ENCODE data around the gene PTPRE.
A peak's percentile ranks its signal among the peaks of the same experiment; 100 is the strongest.

The PTPRE gene

GRCh38 chr10:128083191-128083895, 176.4 kb downstream of the PTPRE start:
- TF ChIP-seq, protein P1, sequence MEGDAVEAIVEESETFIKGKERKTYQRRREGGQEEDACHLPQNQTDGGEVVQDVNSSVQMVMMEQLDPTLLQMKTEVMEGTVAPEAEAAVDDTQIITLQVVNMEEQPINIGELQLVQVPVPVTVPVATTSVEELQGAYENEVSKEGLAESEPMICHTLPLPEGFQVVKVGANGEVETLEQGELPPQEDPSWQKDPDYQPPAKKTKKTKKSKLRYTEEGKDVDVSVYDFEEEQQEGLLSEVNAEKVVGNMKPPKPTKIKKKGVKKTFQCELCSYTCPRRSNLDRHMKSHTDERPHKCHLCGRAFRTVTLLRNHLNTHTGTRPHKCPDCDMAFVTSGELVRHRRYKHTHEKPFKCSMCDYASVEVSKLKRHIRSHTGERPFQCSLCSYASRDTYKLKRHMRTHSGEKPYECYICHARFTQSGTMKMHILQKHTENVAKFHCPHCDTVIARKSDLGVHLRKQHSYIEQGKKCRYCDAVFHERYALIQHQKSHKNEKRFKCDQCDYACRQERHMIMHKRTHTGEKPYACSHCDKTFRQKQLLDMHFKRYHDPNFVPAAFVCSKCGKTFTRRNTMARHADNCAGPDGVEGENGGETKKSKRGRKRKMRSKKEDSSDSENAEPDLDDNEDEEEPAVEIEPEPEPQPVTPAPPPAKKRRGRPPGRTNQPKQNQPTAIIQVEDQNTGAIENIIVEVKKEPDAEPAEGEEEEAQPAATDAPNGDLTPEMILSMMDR (IDR thresholded peaks at IDR 0.05; ENCODE audit: poor library complexity, severe bottlenecking), result no peak
- DNase-seq (ENCODE audit: low spot score), result no peak
- H3K27me3 ChIP-seq (ENCODE audit: insufficient read depth, poor library complexity, severe bottlenecking), result no peaks in the 10 kb centered on the region
- no peak for ATAC-seq (ENCODE audit: low read depth)
- no peaks in the 10 kb centered on the region for H3K9me3 ChIP-seq (ENCODE audit: severe bottlenecking)
- H3K4me3 ChIP-seq (ENCODE audit: severe bottlenecking), result no peak overlapping the region
- no peaks in the 10 kb centered on the region for H3K4me1 ChIP-seq (ENCODE audit: insufficient read depth, poor library complexity, severe bottlenecking)
- peaks cover 25% of the 10 kb centered on the region for H3K36me3 ChIP-seq (ENCODE audit: low read depth)
- H3K27ac ChIP-seq (ENCODE audit: poor library complexity, severe bottlenecking), result no peak overlapping the region

DNA sequence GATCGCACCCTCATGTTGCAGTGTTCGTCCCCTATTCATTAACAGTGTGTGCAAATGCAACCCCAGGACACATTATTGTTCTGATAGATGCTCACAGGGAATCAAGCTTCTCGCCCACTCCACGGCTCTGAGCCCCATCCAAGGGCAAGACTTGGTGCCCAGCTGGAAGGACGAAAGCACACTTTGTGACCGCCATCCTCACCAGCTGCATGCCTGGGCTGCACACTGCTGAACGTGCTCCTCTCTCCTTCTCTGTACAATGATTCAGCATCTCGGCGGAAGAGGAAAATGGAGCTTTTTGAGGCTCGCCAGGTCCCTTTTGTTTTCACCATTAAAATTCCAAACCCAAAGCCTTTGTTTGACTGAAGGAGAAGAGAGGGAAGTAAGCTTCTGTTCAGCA, 177.5 kb downstream of the PTPRE start:
- Histone ChIP-seq H3K9me3 (ENCODE audit: severe bottlenecking) (no peaks in the 10 kb centered on the region), H3K4me3 (ENCODE audit: severe bottlenecking) (no peak overlapping the region), H3K27ac (ENCODE audit: poor library complexity, severe bottlenecking) (no peak overlapping the region), H3K4me1 (ENCODE audit: insufficient read depth, poor library complexity, severe bottlenecking) (no peaks in the 10 kb centered on the region), H3K36me3 (ENCODE audit: low read depth) (peaks cover 16% of the 10 kb centered on the region), H3K27me3 (ENCODE audit: insufficient read depth, poor library complexity, severe bottlenecking) (no peaks in the 10 kb centered on the region)
- TF ChIP-seq, protein P1 (IDR thresholded peaks at IDR 0.05; ENCODE audit: poor library complexity, severe bottlenecking), result no peak
- DNase-seq (ENCODE audit: low spot score) (no peak), ATAC-seq (ENCODE audit: low read depth) (no peak)

GRCh38 chr10:128084991-128085390, 178.1 kb downstream of the PTPRE start:
- Histone ChIP-seq H3K36me3 (ENCODE audit: low read depth) (peaks cover 10% of the 10 kb centered on the region), H3K4me1 (ENCODE audit: insufficient read depth, poor library complexity, severe bottlenecking) (no peaks in the 10 kb centered on the region), H3K9me3 (ENCODE audit: severe bottlenecking) (no peaks in the 10 kb centered on the region), H3K27ac (ENCODE audit: poor library complexity, severe bottlenecking) (no peak overlapping the region), H3K4me3 (ENCODE audit: severe bottlenecking) (no peak overlapping the region), H3K27me3 (ENCODE audit: insufficient read depth, poor library complexity, severe bottlenecking) (no peaks in the 10 kb centered on the region)
- ATAC-seq (ENCODE audit: low read depth) (no peak), DNase-seq (ENCODE audit: low spot score) (no peak)
- TF ChIP-seq, protein P1 (IDR thresholded peaks at IDR 0.05; ENCODE audit: poor library complexity, severe bottlenecking), result no peak

GRCh38 chr10:128086003-128086863, 179.3 kb downstream of the PTPRE start:
- Histone ChIP-seq H3K4me1 (ENCODE audit: insufficient read depth, poor library complexity, severe bottlenecking) (no peaks in the 10 kb centered on the region), H3K36me3 (ENCODE audit: low read depth) (peaks cover 9% of the 10 kb centered on the region), H3K27ac (ENCODE audit: poor library complexity, severe bottlenecking) (no peak overlapping the region), H3K9me3 (ENCODE audit: severe bottlenecking) (no peaks in the 10 kb centered on the region), H3K27me3 (ENCODE audit: insufficient read depth, poor library complexity, severe bottlenecking) (no peaks in the 10 kb centered on the region), H3K4me3 (ENCODE audit: severe bottlenecking) (no peak overlapping the region)
- peak; percentile 50 for ATAC-seq (ENCODE audit: low read depth)
- TF ChIP-seq, protein P1 (IDR thresholded peaks at IDR 0.05; ENCODE audit: poor library complexity, severe bottlenecking), result no peak
- DNase-seq (ENCODE audit: low spot score), result no peak
